ENCODE measurements around the gene AVP. TPM values are rescaled to one million over a fixed set of nuclear protein-coding genes. Genes with fewer than 3 reads are reported as not detected.

The AVP gene
- total RNA-seq, 1 experiment from 2014 or later: not detected

DNA sequence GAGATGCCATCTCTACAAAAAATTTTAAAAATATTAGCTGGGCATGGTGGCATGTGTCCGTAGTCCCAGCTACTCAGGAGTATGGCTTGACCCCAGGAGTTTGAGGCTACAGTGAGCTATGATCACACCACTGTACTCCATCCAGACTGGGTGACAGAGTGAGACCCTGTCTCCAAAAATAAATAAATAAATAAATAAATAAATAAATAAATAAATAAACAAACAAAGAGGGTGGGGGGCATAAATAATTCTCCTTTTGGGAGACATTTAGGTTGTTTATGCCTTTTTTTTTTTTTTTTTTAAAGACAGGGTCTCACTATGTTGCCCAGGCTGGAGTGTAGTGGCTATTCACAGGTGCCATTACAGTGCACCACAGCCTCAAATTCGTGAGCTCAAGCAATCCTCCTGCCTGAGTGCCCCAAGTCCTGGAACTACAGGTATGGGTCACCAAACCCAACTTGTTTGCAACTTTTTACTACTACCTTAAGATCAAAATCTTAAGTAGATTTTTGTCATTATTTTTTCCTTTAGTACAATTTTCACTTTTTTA lies 45.6 kb upstream of the AVP start:
- no TSS peak for BruUV-seq (replicated peaks)
- Histone ChIP-seq H3K27me3 (ENCODE audit: insufficient read depth, low read depth) (no peaks in the 10 kb centered on the region), H3K4me2 (no peak overlapping the region), H3K36me3 (ENCODE audit: low read depth) (no peaks in the 10 kb centered on the region), H3K9me3 (ENCODE audit: insufficient read depth, low read depth) (no peaks in the 10 kb centered on the region), H3K27ac (no peak overlapping the region), H3K9me2 (ENCODE audit: insufficient read depth) (no peaks in the 10 kb centered on the region), H3F3A (ENCODE audit: insufficient read depth, low read depth) (0 out of 2 replicates have a peak, but pooled peaks cover 4% of the 10 kb centered on the region), H3K4me3 (no peak overlapping the region), H2AFZ (no peak overlapping the region), H3K4me1 (replicated peaks; ENCODE audit: insufficient read depth) (no peaks in the 10 kb centered on the region), H3K79me2 (ENCODE audit: low read depth) (no peaks in the 10 kb centered on the region), H4K20me1 (ENCODE audit: insufficient read depth) (0 out of 2 replicates have a peak, but pooled peaks cover 3% of the 10 kb centered on the region)
- no peak for DNase-seq
- CTCF ChIA-PET: interaction anchor here (0.6 kb wide), 1 partner anchor 333 kb away, joined by 3 read pairs; no protein-coding TSS in a partner anchor
- POLR2A ChIA-PET (ENCODE audit: unreplicated experiment): no interaction called here
- intact Hi-C loops (cut with micrococcal nuclease; ENCODE audit: unreplicated experiment): no loop called here
- TF ChIP-seq, protein P1, sequence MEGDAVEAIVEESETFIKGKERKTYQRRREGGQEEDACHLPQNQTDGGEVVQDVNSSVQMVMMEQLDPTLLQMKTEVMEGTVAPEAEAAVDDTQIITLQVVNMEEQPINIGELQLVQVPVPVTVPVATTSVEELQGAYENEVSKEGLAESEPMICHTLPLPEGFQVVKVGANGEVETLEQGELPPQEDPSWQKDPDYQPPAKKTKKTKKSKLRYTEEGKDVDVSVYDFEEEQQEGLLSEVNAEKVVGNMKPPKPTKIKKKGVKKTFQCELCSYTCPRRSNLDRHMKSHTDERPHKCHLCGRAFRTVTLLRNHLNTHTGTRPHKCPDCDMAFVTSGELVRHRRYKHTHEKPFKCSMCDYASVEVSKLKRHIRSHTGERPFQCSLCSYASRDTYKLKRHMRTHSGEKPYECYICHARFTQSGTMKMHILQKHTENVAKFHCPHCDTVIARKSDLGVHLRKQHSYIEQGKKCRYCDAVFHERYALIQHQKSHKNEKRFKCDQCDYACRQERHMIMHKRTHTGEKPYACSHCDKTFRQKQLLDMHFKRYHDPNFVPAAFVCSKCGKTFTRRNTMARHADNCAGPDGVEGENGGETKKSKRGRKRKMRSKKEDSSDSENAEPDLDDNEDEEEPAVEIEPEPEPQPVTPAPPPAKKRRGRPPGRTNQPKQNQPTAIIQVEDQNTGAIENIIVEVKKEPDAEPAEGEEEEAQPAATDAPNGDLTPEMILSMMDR (conservative IDR thresholded peaks at IDR 0.05): no peak
- no peak for TF ChIP-seq EZH2 (IDR thresholded peaks at IDR 0.05; ENCODE audit: low read depth)

DNA sequence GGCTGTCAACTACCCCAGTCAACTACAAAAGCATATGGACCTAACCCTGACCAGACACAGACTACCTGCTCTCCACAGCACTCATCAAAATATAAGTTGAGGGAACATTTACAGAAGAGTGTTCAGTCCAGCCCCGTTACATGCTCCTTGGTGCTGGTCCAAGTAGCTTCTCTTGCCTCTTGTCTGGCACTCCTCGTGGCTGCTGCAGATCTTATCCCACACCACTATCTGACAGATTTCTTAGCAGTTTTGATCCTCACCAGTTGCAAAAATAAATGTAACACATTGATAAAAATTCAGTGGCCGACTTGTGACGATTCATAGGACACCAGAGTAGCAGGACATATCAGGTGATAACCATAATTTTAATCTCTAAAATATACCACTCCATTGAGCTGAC lies 44.6 kb upstream of the AVP start:
- Histone ChIP-seq H3K9me3 (ENCODE audit: insufficient read depth, low read depth) (no peaks in the 10 kb centered on the region), H3K36me3 (ENCODE audit: low read depth) (no peaks in the 10 kb centered on the region), H4K20me1 (ENCODE audit: insufficient read depth) (no peaks in the 10 kb centered on the region), H3K4me3 (no peak overlapping the region), H2AFZ (no peak overlapping the region), H3K9me2 (ENCODE audit: insufficient read depth) (no peaks in the 10 kb centered on the region), H3K27ac (no peak overlapping the region), H3F3A (ENCODE audit: insufficient read depth, low read depth) (0 out of 2 replicates have a peak, but pooled peaks cover under 1% of the 10 kb centered on the region), H3K27me3 (ENCODE audit: insufficient read depth, low read depth) (no peaks in the 10 kb centered on the region), H3K4me2 (no peak overlapping the region), H3K79me2 (ENCODE audit: low read depth) (no peaks in the 10 kb centered on the region), H3K4me1 (replicated peaks; ENCODE audit: insufficient read depth) (no peaks in the 10 kb centered on the region)
- BruUV-seq (replicated peaks): no TSS peak
- DNase-seq: no peak
- CTCF ChIA-PET: interaction anchor here (0.5 to 0.7 kb wide), 2 partner anchors 13 to 156 kb away, joined by 3 to 6 read pairs; no protein-coding TSS in a partner anchor
- no peak for TF ChIP-seq EZH2 (IDR thresholded peaks at IDR 0.05; ENCODE audit: low read depth)
- TF ChIP-seq, protein P1 (conservative IDR thresholded peaks at IDR 0.05): no peak
- POLR2A ChIA-PET (ENCODE audit: unreplicated experiment): no interaction called here
- intact Hi-C loops (cut with micrococcal nuclease; ENCODE audit: unreplicated experiment): no loop called here

DNA sequence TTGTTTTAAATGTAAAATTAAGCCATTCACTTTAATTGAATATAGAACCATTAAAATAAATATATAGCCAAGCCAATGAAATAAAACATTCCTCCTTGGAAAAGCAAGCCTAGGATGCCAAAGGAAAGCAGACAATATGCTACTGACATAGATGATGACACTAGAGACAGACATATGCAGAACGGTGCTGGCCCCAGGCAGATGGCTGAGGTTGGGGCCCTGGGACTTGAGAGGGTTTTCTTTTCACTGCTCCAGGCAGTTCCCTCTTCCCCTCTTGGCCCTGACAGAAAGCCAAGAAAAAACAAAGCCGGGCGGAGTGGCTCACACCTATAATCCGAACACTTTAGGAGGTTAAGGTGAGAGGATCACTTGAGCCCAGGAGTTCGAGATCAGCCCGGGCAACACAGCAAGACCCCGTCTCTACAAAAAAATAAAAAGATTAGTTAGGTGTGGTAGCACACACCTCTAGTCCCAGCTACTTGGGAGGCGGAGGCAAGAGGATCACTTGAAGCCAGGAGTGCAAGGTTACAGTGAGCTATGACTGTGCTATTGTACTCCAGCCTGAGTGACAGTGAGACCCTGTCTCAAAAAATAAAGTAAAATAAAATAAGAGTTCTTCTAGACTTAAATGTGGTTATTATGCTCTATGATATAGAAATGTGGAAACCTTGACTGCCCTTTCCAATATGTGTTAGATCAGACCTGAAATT lies 43.9 kb upstream of the AVP start:
- no peak overlapping the region for H3K27ac ChIP-seq
- H3F3A ChIP-seq (ENCODE audit: insufficient read depth, low read depth): no peaks in the 10 kb centered on the region
- H3K79me2 ChIP-seq (ENCODE audit: low read depth): no peaks in the 10 kb centered on the region
- H3K9me2 ChIP-seq (ENCODE audit: insufficient read depth): no peaks in the 10 kb centered on the region
- H3K4me1 ChIP-seq (replicated peaks; ENCODE audit: insufficient read depth): 0 out of 2 replicates have a peak, but pooled peaks cover 2% of the 10 kb centered on the region
- H3K36me3 ChIP-seq (ENCODE audit: low read depth): no peaks in the 10 kb centered on the region
- no peak overlapping the region for H3K4me3 ChIP-seq
- ChIA-PET CTCF (interaction anchor here (0.5 kb wide), 1 partner anchor 155 kb away, joined by 6 read pairs; no protein-coding TSS in a partner anchor), POLR2A (ENCODE audit: unreplicated experiment) (no interaction called here)
- no peaks in the 10 kb centered on the region for H4K20me1 ChIP-seq (ENCODE audit: insufficient read depth)
- no peaks in the 10 kb centered on the region for H3K9me3 ChIP-seq (ENCODE audit: insufficient read depth, low read depth)
- BruUV-seq (replicated peaks): no TSS peak
- no peak for DNase-seq
- intact Hi-C loops (cut with micrococcal nuclease; ENCODE audit: unreplicated experiment): no loop called here
- TF ChIP-seq EZH2 (IDR thresholded peaks at IDR 0.05; ENCODE audit: low read depth): no peak
- TF ChIP-seq, protein P1 (conservative IDR thresholded peaks at IDR 0.05): no peak
- no peak overlapping the region for H2AFZ ChIP-seq
- H3K4me2 ChIP-seq: no peak overlapping the region
- H3K27me3 ChIP-seq (ENCODE audit: insufficient read depth, low read depth): no peaks in the 10 kb centered on the region

Data from PC-9 (cell line).